Measurements from ENCODE around the gene ACR.

Gene ACR

DNA sequence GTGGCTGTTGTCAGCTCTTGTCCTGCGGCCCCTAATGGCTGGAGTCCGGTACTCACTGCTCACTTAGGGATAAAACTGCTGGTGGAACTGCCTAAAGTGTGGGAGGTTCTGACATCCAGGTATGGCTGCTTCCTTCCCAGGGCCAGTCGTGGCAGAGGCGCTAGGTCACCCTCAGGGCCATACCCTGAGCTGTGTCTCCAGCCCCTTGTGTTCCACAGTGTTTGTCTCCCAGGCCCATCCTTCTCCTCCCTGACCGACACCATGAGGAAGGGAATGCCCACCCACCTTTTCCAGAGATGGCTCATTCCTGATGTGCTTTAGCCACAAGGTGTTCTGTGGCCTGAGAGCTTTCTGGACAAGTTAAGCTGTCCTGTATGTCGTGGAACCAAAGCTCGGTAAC is 12.4 kb upstream of the ACR start:
- Mint-ChIP-seq H3K27ac (ENCODE audit: low read depth) (no peak overlapping the region), H3K36me3 (ENCODE audit: insufficient read depth) (no peaks in the 10 kb centered on the region), H3K9me3 (no peaks in the 10 kb centered on the region), H3K27me3 (no peaks in the 10 kb centered on the region), H3K4me1 (no peaks in the 10 kb centered on the region), H3K4me3 (no peak overlapping the region)
- DNase-seq (ENCODE audit: low spot score in 2 of 2) (no peak), ATAC-seq (replicated peaks; ENCODE audit: extremely low read depth, poor library complexity, severe bottlenecking) (no peak)

- Mint-ChIP-seq H3K36me3 (ENCODE audit: insufficient read depth) (no peaks in the 10 kb centered on the region), H3K27me3 (no peaks in the 10 kb centered on the region), H3K4me1 (no peaks in the 10 kb centered on the region), H3K27ac (ENCODE audit: low read depth) (no peak overlapping the region), H3K4me3 (no peak overlapping the region), H3K9me3 (no peaks in the 10 kb centered on the region)
- ATAC-seq (replicated peaks; ENCODE audit: extremely low read depth, poor library complexity, severe bottlenecking): no peak
- DNase-seq (ENCODE audit: low spot score in 2 of 2): no peak
Observed at GRCh38 chr22:50726643-50727340, 11.2 kb upstream of the ACR start.

DNA sequence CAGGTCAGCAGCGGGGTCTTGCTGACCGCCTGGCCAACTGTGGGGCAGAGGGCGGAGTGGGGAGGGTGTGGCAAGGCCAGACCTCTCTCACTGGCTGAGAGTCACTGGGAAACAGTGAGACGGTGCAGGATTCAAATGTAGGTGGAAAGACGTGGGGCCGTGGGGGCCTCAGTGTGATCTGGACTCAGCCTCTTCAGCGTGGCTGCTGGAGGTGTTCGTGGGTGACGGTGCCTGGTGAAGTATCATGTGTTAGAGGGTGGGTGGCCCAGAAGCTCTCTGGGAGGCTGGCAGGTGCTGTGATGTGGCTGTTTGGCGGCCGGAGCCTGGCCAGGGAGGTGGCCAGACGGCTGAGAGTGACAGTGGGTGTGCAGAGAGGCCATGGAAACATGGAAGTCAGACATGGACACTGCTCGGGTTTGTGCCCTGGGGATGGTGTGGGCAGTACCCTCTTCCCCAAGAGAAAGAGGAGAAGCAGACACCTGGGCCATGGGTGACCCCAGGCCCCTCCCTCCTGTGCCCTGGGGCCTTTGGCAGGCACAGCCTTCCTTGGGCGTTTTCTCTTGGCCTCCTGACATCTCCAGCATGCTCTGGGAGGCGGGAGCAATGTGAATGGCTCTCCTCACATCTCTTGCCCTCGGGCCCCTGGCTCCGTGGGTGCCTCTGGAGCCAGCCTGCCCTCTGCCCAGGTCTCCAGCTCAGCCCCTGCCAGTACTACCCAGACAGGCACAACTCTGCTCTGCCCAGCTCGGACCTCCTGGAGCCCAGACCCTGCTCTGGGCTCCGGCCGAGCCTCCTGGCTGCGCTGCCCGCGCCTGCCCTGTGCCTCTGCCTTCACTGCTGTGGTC is 10.1 kb upstream of the ACR start:
- no peaks in the 10 kb centered on the region for H3K36me3 Mint-ChIP-seq (ENCODE audit: insufficient read depth)
- no peak overlapping the region for H3K4me3 Mint-ChIP-seq
- no peaks in the 10 kb centered on the region for H3K27me3 Mint-ChIP-seq
- ATAC-seq (replicated peaks; ENCODE audit: extremely low read depth, poor library complexity, severe bottlenecking) (no peak), DNase-seq (ENCODE audit: low spot score in 2 of 2) (no peak)
- H3K4me1 Mint-ChIP-seq: peaks cover 9% of the 10 kb centered on the region
- H3K9me3 Mint-ChIP-seq: no peaks in the 10 kb centered on the region
- no peak overlapping the region for H3K27ac Mint-ChIP-seq (ENCODE audit: low read depth)

DNA sequence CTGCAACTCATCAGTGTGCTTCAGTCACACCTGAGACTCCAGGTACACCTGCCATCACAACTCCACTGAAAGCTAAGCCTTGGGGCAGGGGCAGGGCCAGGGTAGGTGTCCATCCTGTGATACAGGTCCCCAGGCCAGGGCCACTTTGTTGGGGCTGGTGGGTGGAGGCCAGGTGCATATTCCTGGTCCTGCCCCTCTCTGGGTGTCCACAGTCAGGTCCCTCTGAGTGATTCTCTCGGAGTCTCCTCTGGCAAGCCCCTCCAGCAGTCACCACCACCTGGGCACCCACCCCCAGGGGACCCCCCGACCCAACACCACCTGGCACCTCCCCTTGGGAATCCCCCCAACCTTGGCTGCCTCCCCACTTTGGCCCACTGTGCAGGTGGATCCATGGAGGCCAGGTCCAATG is 9.5 kb upstream of the ACR start:
- Mint-ChIP-seq H3K4me3 (no peak overlapping the region), H3K9me3 (no peaks in the 10 kb centered on the region)

DNA sequence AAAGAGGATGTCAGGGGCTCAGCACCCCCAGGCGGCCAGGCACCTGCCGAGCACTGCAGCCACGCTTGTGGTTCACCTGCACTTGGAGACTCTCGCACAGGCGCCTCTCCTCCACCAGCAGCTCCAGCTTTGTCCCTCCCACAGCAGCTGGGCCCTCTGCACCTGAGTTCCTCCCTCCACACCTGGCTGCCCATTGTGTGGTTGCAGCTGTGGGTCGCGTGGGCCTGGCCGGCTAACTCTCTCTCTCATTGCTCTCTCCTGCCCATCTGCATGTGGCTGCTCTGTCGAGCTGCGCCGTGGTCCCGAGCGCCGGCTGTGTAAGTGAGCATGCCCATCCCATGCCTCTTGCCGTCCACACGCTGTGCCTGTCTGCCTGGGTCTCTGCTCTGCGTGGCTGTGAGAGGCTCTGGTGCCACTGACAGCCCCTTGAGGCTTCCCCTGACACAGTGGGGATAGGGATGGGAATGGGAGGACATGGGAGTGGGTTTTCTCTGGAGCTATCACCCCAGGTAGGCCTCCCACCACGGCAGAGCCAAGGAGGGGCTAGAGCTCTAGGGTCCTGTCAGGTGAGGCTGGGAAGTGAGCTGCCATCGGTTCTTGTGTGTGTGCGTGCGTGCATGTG is 8.5 kb upstream of the ACR start:
- ATAC-seq (replicated peaks; ENCODE audit: extremely low read depth, poor library complexity, severe bottlenecking) (no peak), DNase-seq (ENCODE audit: low spot score in 2 of 2) (no peak)
- Mint-ChIP-seq H3K36me3 (ENCODE audit: insufficient read depth) (no peaks in the 10 kb centered on the region), H3K9me3 (no peaks in the 10 kb centered on the region), H3K27ac (ENCODE audit: low read depth) (no peak overlapping the region), H3K4me3 (no peak overlapping the region), H3K27me3 (no peaks in the 10 kb centered on the region), H3K4me1 (peaks cover 10% of the 10 kb centered on the region)

More for the DNA sequence above, 9.5 kb upstream of the ACR start:
- no peaks in the 10 kb centered on the region for H3K27me3 Mint-ChIP-seq
- ATAC-seq (replicated peaks; ENCODE audit: extremely low read depth, poor library complexity, severe bottlenecking): no peak
- H3K27ac Mint-ChIP-seq (ENCODE audit: low read depth): no peak overlapping the region
- no peaks in the 10 kb centered on the region for H3K36me3 Mint-ChIP-seq (ENCODE audit: insufficient read depth)
- peaks cover 10% of the 10 kb centered on the region for H3K4me1 Mint-ChIP-seq
- DNase-seq (ENCODE audit: low spot score in 2 of 2): no peak

GRCh38 chr22:50730013-50730891 is 7.8 kb upstream of the ACR start:
- ATAC-seq (replicated peaks; ENCODE audit: extremely low read depth, poor library complexity, severe bottlenecking): no peak
- Mint-ChIP-seq H3K27me3 (peaks cover 5% of the 10 kb centered on the region), H3K4me3 (no peak overlapping the region), H3K9me3 (no peaks in the 10 kb centered on the region), H3K36me3 (ENCODE audit: insufficient read depth) (no peaks in the 10 kb centered on the region), H3K4me1 (peaks cover 10% of the 10 kb centered on the region), H3K27ac (ENCODE audit: low read depth) (no peak overlapping the region)
- DNase-seq (ENCODE audit: low spot score in 2 of 2): no peak

GRCh38 chr22:50730941-50731661 is 6.9 kb upstream of the ACR start:
- DNase-seq (ENCODE audit: low spot score in 2 of 2) (no peak), ATAC-seq (replicated peaks; ENCODE audit: extremely low read depth, poor library complexity, severe bottlenecking) (no peak)
- H3K9me3 Mint-ChIP-seq: no peaks in the 10 kb centered on the region
- no peaks in the 10 kb centered on the region for H3K36me3 Mint-ChIP-seq (ENCODE audit: insufficient read depth)
- no peak overlapping the region for H3K4me3 Mint-ChIP-seq
- peaks cover 14% of the 10 kb centered on the region for H3K27me3 Mint-ChIP-seq
- H3K27ac Mint-ChIP-seq (ENCODE audit: low read depth): no peak overlapping the region
- peaks cover 10% of the 10 kb centered on the region for H3K4me1 Mint-ChIP-seq

GRCh38 chr22:50731811-50732624 is 6.0 kb upstream of the ACR start:
- H3K4me1 Mint-ChIP-seq: peaks cover 10% of the 10 kb centered on the region
- H3K36me3 Mint-ChIP-seq (ENCODE audit: insufficient read depth): no peaks in the 10 kb centered on the region
- peak; percentile 91 for ATAC-seq (replicated peaks; ENCODE audit: extremely low read depth, poor library complexity, severe bottlenecking)
- peaks cover 22% of the 10 kb centered on the region for H3K27me3 Mint-ChIP-seq
- no peaks in the 10 kb centered on the region for H3K9me3 Mint-ChIP-seq
- H3K27ac Mint-ChIP-seq (ENCODE audit: low read depth): no peak overlapping the region
- H3K4me3 Mint-ChIP-seq: no peak overlapping the region
- peak; percentile 34 to 37 for DNase-seq (ENCODE audit: low spot score in 2 of 2)

GRCh38 chr22:50732681-50733080 is 5.3 kb upstream of the ACR start:
- Mint-ChIP-seq H3K27me3 (peaks cover 29% of the 10 kb centered on the region), H3K27ac (ENCODE audit: low read depth) (no peak overlapping the region)
- no peak for ATAC-seq (replicated peaks; ENCODE audit: extremely low read depth, poor library complexity, severe bottlenecking)

GRCh38 chr22:50733521-50734342 is 4.3 kb upstream of the ACR start:
- ATAC-seq (replicated peaks; ENCODE audit: extremely low read depth, poor library complexity, severe bottlenecking): no peak
- DNase-seq (ENCODE audit: low spot score in 2 of 2): no peak
- Mint-ChIP-seq H3K4me3 (no peak overlapping the region), H3K36me3 (ENCODE audit: insufficient read depth) (no peaks in the 10 kb centered on the region), H3K9me3 (no peaks in the 10 kb centered on the region), H3K27me3 (peaks cover 39% of the 10 kb centered on the region), H3K27ac (ENCODE audit: low read depth) (no peak overlapping the region), H3K4me1 (peaks cover 10% of the 10 kb centered on the region)

More at GRCh38 chr22:50732681-50733080, 5.3 kb upstream of the ACR start:
- Mint-ChIP-seq H3K4me1 (peaks cover 10% of the 10 kb centered on the region), H3K36me3 (ENCODE audit: insufficient read depth) (no peaks in the 10 kb centered on the region), H3K4me3 (no peak overlapping the region), H3K9me3 (no peaks in the 10 kb centered on the region)
- no peak for DNase-seq (ENCODE audit: low spot score in 2 of 2)

All from central memory CD8-positive, alpha-beta T cell (primary cell).